DND-41 (cell line): ENCODE measurements around the gene CEP112.

Source experiments
- ATAC-seq: fragments of 200-7000 bp; cut with Tn5 transposase; 3 replicates; pipeline ENCODE4 v1.9.1; 2021; ENCODE audit warnings: low read depth; ENCODE audit not compliant: insufficient read depth
- DNase-seq: peaks from one replicate; pipeline ENCODE4 v3.0.0-alpha.2; 2020
- H2AFZ ChIP-seq: 2 replicates; pipeline ENCODE4 v1.6.0; 2012; ENCODE audit warnings: low read depth, low read length
- H3K27ac ChIP-seq: 2 replicates; pipeline ENCODE4 v1.5.1; 2012; ENCODE audit warnings: low read length, inconsistent platforms
- H3K27me3 ChIP-seq: fragments of 200-600 bp; sonication (generic); 2 replicates; pipeline ENCODE4 v1.6.0; 2012; ENCODE audit warnings: low read length, mild to moderate bottlenecking, inconsistent platforms; ENCODE audit not compliant: insufficient read depth, poor library complexity
- H3K36me3 ChIP-seq: 2 replicates; pipeline ENCODE4 v1.5.1; 2012; ENCODE audit warnings: low read length, inconsistent platforms; ENCODE audit not compliant: insufficient read depth
- H3K4me1 ChIP-seq: 2 replicates; pipeline ENCODE4 v1.5.1; 2012; ENCODE audit warnings: mild to moderate bottlenecking, low read length; ENCODE audit not compliant: insufficient read depth
- H3K4me2 ChIP-seq: 2 replicates; pipeline ENCODE4 v1.6.0; 2012; ENCODE audit warnings: mild to moderate bottlenecking, moderate library complexity, low read length, inconsistent platforms; ENCODE audit not compliant: insufficient read depth
- H3K4me3 ChIP-seq, 2 experiments: fragments of 200-600 bp in 1 of 2; shearing (Covaris generic) in 1 of 2; 2 replicates each; pipeline ENCODE4 v1.5.1; 2012 to 2016; ENCODE audit warnings: inconsistent platforms in 2 of 2, low read length in 2 of 2, mild to moderate bottlenecking in 2 of 2, low read depth in 1 of 2, moderate library complexity in 1 of 2
- H3K79me2 ChIP-seq: 2 replicates; pipeline ENCODE4 v1.6.0; 2012; ENCODE audit warnings: low read length, inconsistent platforms; ENCODE audit not compliant: insufficient read depth
- H3K9ac ChIP-seq: 2 replicates; pipeline ENCODE4 v1.6.0; 2012; ENCODE audit warnings: low read depth, mild to moderate bottlenecking, inconsistent platforms, low read length, moderate library complexity
- H3K9me3 ChIP-seq: 2 replicates; pipeline ENCODE4 v1.5.1; 2012; ENCODE audit warnings: low read length, moderate library complexity, mild to moderate bottlenecking, inconsistent platforms; ENCODE audit not compliant: insufficient read depth, severe bottlenecking
- H4K20me1 ChIP-seq: 2 replicates; pipeline ENCODE4 v1.6.0; 2012; ENCODE audit warnings: low read length; ENCODE audit not compliant: insufficient read depth
- EZH2 ChIP-seq: IDR thresholded peaks from 3 replicates; pipeline ENCODE4 v1.6.1; 2012; ENCODE audit warnings: borderline replicate concordance, low read depth, mild to moderate bottlenecking, moderate library complexity, low read length, inconsistent platforms; ENCODE audit not compliant: severe bottlenecking
- TF ChIP-seq, protein P1 (sequence below): IDR thresholded peaks from 2 replicates; pipeline ENCODE4 v1.5.1; 2012; ENCODE audit warnings: borderline replicate concordance, low read length, moderate library complexity, mild to moderate bottlenecking; ENCODE audit not compliant: poor library complexity, severe bottlenecking; ENCODE audit errors: extremely low read depth

The CEP112 gene

DNA sequence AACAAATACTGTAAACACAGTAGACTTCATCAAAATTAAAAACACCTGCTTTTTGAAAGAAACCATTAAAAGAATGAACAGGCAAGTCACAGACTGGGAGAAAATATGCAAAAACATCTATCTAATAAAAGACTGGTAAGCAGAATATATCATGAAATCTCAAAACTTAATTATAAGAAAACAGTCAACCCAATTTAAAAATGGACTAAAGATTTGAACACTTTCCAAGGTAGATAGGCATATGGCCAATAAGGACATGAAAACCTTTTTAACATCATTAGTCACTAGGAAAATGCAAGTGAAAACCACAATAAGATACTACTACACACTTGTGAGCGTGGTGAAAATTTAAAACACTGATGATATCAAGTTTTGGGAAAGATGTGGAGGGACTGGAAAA lies 218.7 kb downstream of the CEP112 start:
- Histone ChIP-seq H3K27ac (no peak overlapping the region), H3K36me3 (no peaks in the 10 kb centered on the region), H3K9me3 (peaks cover 17% of the 10 kb centered on the region), H3K79me2 (no peaks in the 10 kb centered on the region), H3K9ac (no peak overlapping the region), H4K20me1 (no peaks in the 10 kb centered on the region), H3K27me3 (no peaks in the 10 kb centered on the region), H3K4me1 (no peaks in the 10 kb centered on the region), H3K4me2 (no peak overlapping the region), H3K4me3 (no peak overlapping the region), H2AFZ (no peak overlapping the region)
- TF ChIP-seq, protein P1, sequence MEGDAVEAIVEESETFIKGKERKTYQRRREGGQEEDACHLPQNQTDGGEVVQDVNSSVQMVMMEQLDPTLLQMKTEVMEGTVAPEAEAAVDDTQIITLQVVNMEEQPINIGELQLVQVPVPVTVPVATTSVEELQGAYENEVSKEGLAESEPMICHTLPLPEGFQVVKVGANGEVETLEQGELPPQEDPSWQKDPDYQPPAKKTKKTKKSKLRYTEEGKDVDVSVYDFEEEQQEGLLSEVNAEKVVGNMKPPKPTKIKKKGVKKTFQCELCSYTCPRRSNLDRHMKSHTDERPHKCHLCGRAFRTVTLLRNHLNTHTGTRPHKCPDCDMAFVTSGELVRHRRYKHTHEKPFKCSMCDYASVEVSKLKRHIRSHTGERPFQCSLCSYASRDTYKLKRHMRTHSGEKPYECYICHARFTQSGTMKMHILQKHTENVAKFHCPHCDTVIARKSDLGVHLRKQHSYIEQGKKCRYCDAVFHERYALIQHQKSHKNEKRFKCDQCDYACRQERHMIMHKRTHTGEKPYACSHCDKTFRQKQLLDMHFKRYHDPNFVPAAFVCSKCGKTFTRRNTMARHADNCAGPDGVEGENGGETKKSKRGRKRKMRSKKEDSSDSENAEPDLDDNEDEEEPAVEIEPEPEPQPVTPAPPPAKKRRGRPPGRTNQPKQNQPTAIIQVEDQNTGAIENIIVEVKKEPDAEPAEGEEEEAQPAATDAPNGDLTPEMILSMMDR: no peak
- no peak for TF ChIP-seq EZH2
- DNase-seq (no peak), ATAC-seq (no peak)

DNA sequence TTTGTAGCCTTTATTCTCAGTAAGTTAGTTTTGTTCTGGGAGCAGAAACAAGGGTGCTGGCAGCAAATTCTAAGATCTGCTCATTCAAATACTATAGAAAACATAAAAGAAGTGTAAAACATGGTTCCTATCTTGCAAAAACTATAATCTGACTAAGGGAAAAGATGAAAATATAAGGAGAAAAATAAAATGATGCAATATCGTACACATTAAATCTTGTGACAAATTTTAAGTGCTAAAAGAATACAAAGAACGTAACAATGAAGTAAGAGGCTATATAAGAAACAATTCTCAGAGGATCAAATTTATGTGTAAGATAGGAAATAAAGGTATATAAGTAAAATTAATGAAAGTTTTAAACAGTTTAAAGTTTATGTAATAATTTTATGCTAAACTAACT lies 224.6 kb downstream of the CEP112 start:
- ATAC-seq (no peak), DNase-seq (no peak)
- no peaks in the 10 kb centered on the region for H3K4me1 ChIP-seq
- no peaks in the 10 kb centered on the region for H4K20me1 ChIP-seq
- no peak overlapping the region for H3K27ac ChIP-seq
- no peaks in the 10 kb centered on the region for H3K36me3 ChIP-seq
- no peak overlapping the region for H2AFZ ChIP-seq
- no peak overlapping the region for H3K4me3 ChIP-seq
- no peak for TF ChIP-seq EZH2
- TF ChIP-seq, protein P1: no peak
- H3K79me2 ChIP-seq: no peaks in the 10 kb centered on the region
- no peaks in the 10 kb centered on the region for H3K27me3 ChIP-seq
- H3K9me3 ChIP-seq: peaks cover 17% of the 10 kb centered on the region
- no peak overlapping the region for H3K9ac ChIP-seq
- no peak overlapping the region for H3K4me2 ChIP-seq

DNA sequence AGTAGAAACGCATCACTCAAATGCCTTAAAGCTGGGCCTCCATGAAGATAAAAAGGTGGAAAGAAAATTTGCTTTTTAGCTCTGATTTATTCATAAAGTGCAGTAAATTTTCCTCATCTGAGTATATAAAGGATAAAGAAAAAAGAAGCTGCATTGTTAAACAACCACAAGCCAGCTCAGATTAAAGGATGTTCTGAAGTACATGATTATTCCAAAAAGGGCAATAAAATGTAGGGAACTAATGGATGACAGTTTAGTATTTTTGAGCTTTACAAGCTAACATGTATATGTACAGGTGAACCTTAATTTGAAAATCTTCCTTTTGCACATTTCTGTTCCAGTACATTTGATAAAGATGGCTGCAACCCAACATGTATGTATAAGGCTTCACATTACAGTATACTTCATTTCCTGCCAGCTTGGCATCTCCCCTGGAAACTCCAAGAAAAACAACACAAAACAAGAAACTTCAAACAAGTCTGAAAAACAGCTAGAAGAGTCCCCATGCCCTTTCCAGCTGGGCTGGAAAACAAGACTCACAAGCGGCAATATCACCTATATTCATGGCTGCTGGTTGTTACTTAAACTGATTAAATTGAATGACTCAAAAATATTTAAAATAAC lies 225.7 kb downstream of the CEP112 start:
- H3K4me1 ChIP-seq: no peaks in the 10 kb centered on the region
- no peaks in the 10 kb centered on the region for H3K27me3 ChIP-seq
- H3K9ac ChIP-seq: no peak overlapping the region
- no peaks in the 10 kb centered on the region for H3K36me3 ChIP-seq
- no peak for ATAC-seq
- TF ChIP-seq EZH2: no peak
- peaks cover 14% of the 10 kb centered on the region for H3K9me3 ChIP-seq
- H3K4me2 ChIP-seq: no peak overlapping the region
- no peak for DNase-seq
- H2AFZ ChIP-seq: no peak overlapping the region
- no peaks in the 10 kb centered on the region for H3K79me2 ChIP-seq
- no peaks in the 10 kb centered on the region for H4K20me1 ChIP-seq
- H3K27ac ChIP-seq: no peak overlapping the region
- H3K4me3 ChIP-seq: no peak overlapping the region

DNA sequence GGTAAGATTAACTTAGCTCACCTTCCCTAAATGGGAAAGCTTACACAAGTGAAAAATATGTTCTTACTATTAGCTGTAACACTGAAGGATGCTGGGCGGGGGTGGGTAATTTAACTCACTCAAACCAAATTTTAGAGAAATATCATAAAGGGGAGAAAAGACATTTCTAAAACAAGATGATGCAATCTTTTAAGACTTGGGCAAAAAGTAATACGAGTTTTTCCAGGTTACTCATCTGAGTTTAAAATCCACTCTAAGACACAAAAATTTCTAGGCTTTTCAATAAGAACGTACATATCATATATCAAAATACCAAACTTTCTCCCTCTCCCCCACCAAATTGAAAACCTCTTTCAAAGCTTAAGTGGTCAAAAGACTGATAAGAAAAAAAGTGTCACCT lies 228.8 kb downstream of the CEP112 start:
- Histone ChIP-seq H3K9ac (no peak overlapping the region), H3K9me3 (peaks cover 16% of the 10 kb centered on the region), H3K27me3 (no peaks in the 10 kb centered on the region), H3K27ac (no peak overlapping the region), H4K20me1 (no peaks in the 10 kb centered on the region), H3K4me3 (no peak overlapping the region), H3K4me1 (no peaks in the 10 kb centered on the region), H2AFZ (no peak overlapping the region), H3K4me2 (no peak overlapping the region), H3K36me3 (peaks cover 15% of the 10 kb centered on the region), H3K79me2 (no peaks in the 10 kb centered on the region)
- TF ChIP-seq, protein P1: no peak
- no peak for TF ChIP-seq EZH2
- ATAC-seq: no peak
- no peak for DNase-seq
